GM23248 (cell line): ENCODE measurements around the gene IHH.

ENCODE experiments used
- EZH2 ChIP-seq: fragments of 200-600 bp; sonication (generic); IDR thresholded peaks from 2 replicates; pipeline ENCODE4 v1.6.1; 2018; ENCODE audit warnings: antibody characterized with exemption, mild to moderate bottlenecking; ENCODE audit not compliant: insufficient read depth, poor library complexity, severe bottlenecking
- EZH2phosphoT487 ChIP-seq: fragments of 200-600 bp; sonication (generic); IDR thresholded peaks from 2 replicates; pipeline ENCODE4 v1.6.1; 2018; ENCODE audit warnings: antibody characterized with exemption, moderate library complexity, mild to moderate bottlenecking, low read depth; ENCODE audit not compliant: insufficient read depth

- TF ChIP-seq EZH2, result no peak
- no peak for TF ChIP-seq EZH2phosphoT487
Observed at GRCh38 chr2:219026946-219027345, 33.8 kb downstream of the IHH start.
